NOMO-1 (cell line): Measurements from ENCODE around the gene RECK.
"Not testable (repeated sequence)": the region's sequence is repeated elsewhere in the genome, so short reads cannot be mapped to it uniquely, and the experiment has no call there.

ENCODE experiments used
- DNase-seq, 2 experiments: peaks; one replicate each; lab custom pipeline; 2025; ENCODE audit not compliant: unreplicated experiment in 2 of 2; lab: John Stamatoyannopoulos, UW

The RECK gene

GRCh38 chr9:36110434-36110833 lies 73.7 kb downstream of the RECK start:
- no peak for DNase-seq

GRCh38 chr9:36112516-36112915 lies 75.8 kb downstream of the RECK start:
- no peak for DNase-seq

- DNase-seq, result no peak
These were observed 77.3 kb downstream of the RECK start for GRCh38 chr9:36113999-36114398.

- DNase-seq, result no peak
These were observed 79.9 kb downstream of the RECK start for GRCh38 chr9:36116593-36116992.

- DNase-seq, result no peak
These were observed 81.5 kb downstream of the RECK start for GRCh38 chr9:36118201-36118600.

GRCh38 chr9:36118706-36119105 lies 82.0 kb downstream of the RECK start:
- DNase-seq, result no peak

GRCh38 chr9:36119476-36119875 lies 82.8 kb downstream of the RECK start:
- DNase-seq, result no peak

- no peak for DNase-seq
These were observed 84.0 kb downstream of the RECK start for GRCh38 chr9:36120705-36121104.

GRCh38 chr9:36121971-36122370 lies 85.3 kb downstream of the RECK start:
- DNase-seq, result no peak

- peak; percentile 44 to 94 for DNase-seq
These were observed 86.8 kb downstream of the RECK start for GRCh38 chr9:36123515-36123914.

GRCh38 chr9:36125062-36125855 lies 88.5 kb downstream of the RECK start:
- no peak for DNase-seq

GRCh38 chr9:36126016-36126730 lies 89.5 kb downstream of the RECK start:
- DNase-seq, result no peak

- DNase-seq, result peak; percentile 90 to 97
These were observed 91.0 kb downstream of the RECK start for GRCh38 chr9:36127652-36128244.

GRCh38 chr9:36128349-36128748 lies 91.6 kb downstream of the RECK start:
- peak; percentile 81 to 84 for DNase-seq

- DNase-seq, result no peak
These were observed 92.4 kb downstream of the RECK start for GRCh38 chr9:36129139-36129538.

GRCh38 chr9:36131666-36132065 lies 95.0 kb downstream of the RECK start:
- not testable (repeated sequence) for DNase-seq

- no peak for DNase-seq
These were observed 95.4 kb downstream of the RECK start for GRCh38 chr9:36132086-36132485.

GRCh38 chr9:36134761-36135505 lies 98.2 kb downstream of the RECK start:
- DNase-seq, result no peak

- no peak for DNase-seq
These were observed 99.1 kb downstream of the RECK start for GRCh38 chr9:36135741-36136271.

GRCh38 chr9:36136272-36136893 lies 99.7 kb downstream of the RECK start, which contains the start of gene GLIPR2:
Gene GLIPR2, plus strand, starts transcription at chr9:36136733. Its CDS starts 46 bp downstream, at chr9:36136779.
- DNase-seq, result peak; percentile 82 to 91
